GM19025 (cell line): ENCODE data around the gene POLR3GL.
A peak's percentile ranks its signal among the peaks of the same experiment; 100 is the strongest.
"Not testable (repeated sequence)": the region's sequence is repeated elsewhere in the genome, so short reads cannot be mapped to it uniquely, and the experiment has no call there.

Source experiments
- ATAC-seq: cut with Tn5 transposase; IDR thresholded peaks from one replicate; pipeline ENCODE4 v1.9.1; 2021; ENCODE audit warnings: mild to moderate bottlenecking, low read depth, moderate library complexity; ENCODE audit not compliant: unreplicated experiment

The POLR3GL gene

GRCh38 chr1:145964328-145965118 lies at the start of gene POLR3GL, which contains the start of gene ANKRD34A:
TSS of gene POLR3GL (plus strand) at chr1:145964690. CDS start at chr1:145974866, 10,176 bp downstream.
TSS of gene ANKRD34A (minus strand) at chr1:145964575. CDS start at chr1:145961759, 2,816 bp downstream.
- peak; percentile 89 for ATAC-seq

- ATAC-seq = no peak
These were observed 47.7 kb upstream of the POLR3GL start for GRCh38 chr1:145916745-145917144.

GRCh38 chr1:145917595-145917994 lies 46.9 kb upstream of the POLR3GL start:
- ATAC-seq = no peak

- ATAC-seq = peak; percentile 89
These were observed 46.1 kb upstream of the POLR3GL start, which contains the start of gene PEX11B for GRCh38 chr1:145918144-145918991. TSS of gene PEX11B (minus strand) at chr1:145918717. CDS start at chr1:145918688, 29 bp downstream.

- peak; percentile 9 for ATAC-seq
These were observed 45.2 kb upstream of the POLR3GL start for GRCh38 chr1:145918992-145919939.

GRCh38 chr1:145920297-145920696 lies 44.2 kb upstream of the POLR3GL start:
- not testable (repeated sequence) for ATAC-seq

- ATAC-seq = no peak
These were observed 42.2 kb upstream of the POLR3GL start for GRCh38 chr1:145922266-145922665.

GRCh38 chr1:145926686-145927062 lies 37.8 kb upstream of the POLR3GL start:
- ATAC-seq = no peak

GRCh38 chr1:145927063-145927886 lies 37.2 kb upstream of the POLR3GL start, which contains the start of gene RBM8A:
TSS of gene RBM8A (minus strand) at chr1:145927484. CDS start at chr1:145927426, 58 bp downstream.
- ATAC-seq = peak; percentile 97

- no peak for ATAC-seq
These were observed 36.4 kb upstream of the POLR3GL start for GRCh38 chr1:145927916-145928643.

- not testable (repeated sequence) for ATAC-seq
These were observed 31.9 kb upstream of the POLR3GL start for GRCh38 chr1:145932522-145933009.

- ATAC-seq = no peak
These were observed 28.8 kb upstream of the POLR3GL start for GRCh38 chr1:145935708-145936107.

GRCh38 chr1:145936247-145936646 lies 28.2 kb upstream of the POLR3GL start:
- no peak for ATAC-seq

- no peak for ATAC-seq
These were observed 27.1 kb upstream of the POLR3GL start for GRCh38 chr1:145937436-145937835.

- ATAC-seq = no peak
These were observed 22.1 kb upstream of the POLR3GL start for GRCh38 chr1:145942405-145942804.

- no peak for ATAC-seq
These were observed 21.6 kb upstream of the POLR3GL start for GRCh38 chr1:145942871-145943270.

GRCh38 chr1:145944532-145944931 lies 20.0 kb upstream of the POLR3GL start:
- no peak for ATAC-seq

- ATAC-seq = no peak
These were observed 18.0 kb upstream of the POLR3GL start for GRCh38 chr1:145946477-145946986.
